Stimulated activated effector memory CD8-positive, alpha-beta T cell treated with anti-CD3 and anti-CD28 coated beads, Interleukin-12 subunit alpha, Interleukin-12 subunit beta, amount 100 ng/mL, for 72 hours (primary cell): ENCODE data around the gene KLHL18.
A peak's percentile ranks its signal among the peaks of the same experiment; 100 is the strongest.
"Not testable (repeated sequence)": the region's sequence is repeated elsewhere in the genome, so short reads cannot be mapped to it uniquely, and the experiment has no call there.

Experiments used
- ATAC-seq: fragments of 150-1000 bp; cut with Tn5 transposase; 2 replicates; pipeline ENCODE4 v1.10.0; 2021
- DNase-seq, 2 donors: peaks; one replicate each; pipeline ENCODE4 v3.0.0; 2021 to 2022; ENCODE audit warnings: low spot score in 2 of 2
- H3K27ac Mint-ChIP-seq: one replicate; pipeline ENCODE4 v1.8.0; 2022; ENCODE audit warnings: mild to moderate bottlenecking, mixed read lengths
- H3K36me3 Mint-ChIP-seq: one replicate; pipeline ENCODE4 v1.8.0; 2022; ENCODE audit warnings: mild to moderate bottlenecking, mixed read lengths
- H3K4me1 Mint-ChIP-seq: one replicate; pipeline ENCODE4 v1.8.0; 2022; ENCODE audit warnings: mixed read lengths
- H3K4me3 Mint-ChIP-seq: one replicate; pipeline ENCODE4 v1.8.0; 2022; ENCODE audit warnings: mild to moderate bottlenecking, mixed read lengths
- H3K9me3 Mint-ChIP-seq: one replicate; pipeline ENCODE4 v1.8.0; 2022; ENCODE audit warnings: mixed read lengths

The KLHL18 gene

GRCh38 chr3:47316151-47316550 lies 33.4 kb downstream of the KLHL18 start:
- not testable (repeated sequence) for ATAC-seq, H3K27ac Mint-ChIP-seq, H3K4me3 Mint-ChIP-seq, H3K9me3 Mint-ChIP-seq, H3K4me1 Mint-ChIP-seq, DNase-seq
- peaks cover 18% of the 10 kb centered on the region for H3K36me3 Mint-ChIP-seq

DNA sequence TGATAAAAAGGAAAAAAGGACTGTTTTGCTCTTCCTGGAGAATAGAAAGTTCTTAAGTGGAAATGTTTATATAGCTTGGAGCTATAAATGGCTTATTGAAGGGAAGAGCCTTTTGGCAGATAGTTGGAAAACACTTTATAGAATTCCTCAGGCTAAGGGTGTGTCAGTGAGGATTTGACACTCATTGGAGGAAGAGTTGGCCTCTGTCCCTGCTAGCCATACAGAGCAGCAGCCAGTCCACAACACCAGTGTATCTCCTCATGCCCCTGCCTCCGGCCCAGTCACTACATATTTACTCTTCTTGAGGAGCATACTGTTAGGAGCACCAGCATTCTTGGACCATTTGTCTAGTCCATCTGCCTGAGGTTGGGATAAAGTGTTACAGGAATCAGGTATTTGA lies 36.2 kb downstream of the KLHL18 start:
- no peak for DNase-seq
- Mint-ChIP-seq H3K27ac (peak overlapping the region; percentile 26), H3K9me3 (no peaks in the 10 kb centered on the region), H3K4me1 (peaks cover 8% of the 10 kb centered on the region), H3K4me3 (no peak overlapping the region), H3K36me3 (peaks cover 43% of the 10 kb centered on the region)
- ATAC-seq = no peak

GRCh38 chr3:47319956-47320355 lies 37.2 kb downstream of the KLHL18 start:
- Mint-ChIP-seq H3K27ac (no peak overlapping the region), H3K4me3 (no peak overlapping the region)

DNA sequence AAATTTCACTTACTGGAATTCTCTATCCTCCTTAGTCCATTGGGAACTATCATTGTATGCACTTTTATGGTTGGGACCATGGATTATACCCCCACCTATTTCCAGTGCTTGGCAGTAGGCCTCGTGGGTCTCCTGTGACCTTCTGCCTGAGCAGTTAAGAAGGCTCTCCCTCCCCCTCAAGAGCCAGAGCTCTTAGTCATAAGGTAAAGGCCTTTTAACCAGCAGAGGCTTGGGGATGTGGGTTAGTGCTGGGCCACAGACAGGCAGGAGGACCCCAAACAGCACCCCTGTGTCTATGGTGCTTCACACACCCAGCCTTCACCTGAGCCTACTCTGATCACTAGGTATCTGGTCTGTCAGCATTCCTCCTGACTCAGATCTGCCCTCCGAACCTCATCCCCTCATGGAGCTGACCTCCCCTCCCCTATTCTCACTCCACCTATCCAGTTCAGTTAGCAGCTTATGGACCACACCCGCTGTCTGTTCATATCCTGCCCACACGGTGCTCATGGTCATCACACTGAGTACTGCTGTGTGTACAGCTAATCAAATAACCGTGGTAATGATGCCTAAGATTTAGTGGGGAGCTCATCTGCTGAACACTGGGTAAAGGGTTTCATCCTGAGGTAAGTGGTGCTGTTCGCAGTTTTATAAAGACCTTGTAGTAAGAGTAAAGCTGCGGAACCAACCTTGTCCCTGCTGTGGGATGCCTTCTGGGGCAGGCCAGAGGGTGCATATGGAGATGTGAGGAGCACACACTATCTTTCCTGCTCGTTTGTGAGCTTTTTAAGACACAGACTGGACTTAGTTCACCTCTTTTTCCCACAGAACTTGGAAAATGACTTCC lies 40.9 kb downstream of the KLHL18 start:
- Mint-ChIP-seq H3K9me3 (no peaks in the 10 kb centered on the region), H3K36me3 (peaks cover 88% of the 10 kb centered on the region), H3K4me1 (peaks cover 9% of the 10 kb centered on the region), H3K4me3 (no peak overlapping the region), H3K27ac (peak overlapping the region; percentile 75)
- ATAC-seq = peak; percentile 43
- no peak for DNase-seq

More at GRCh38 chr3:47319956-47320355, 37.2 kb downstream of the KLHL18 start:
- Mint-ChIP-seq H3K36me3 (peaks cover 54% of the 10 kb centered on the region), H3K4me1 (peaks cover 9% of the 10 kb centered on the region), H3K9me3 (no peaks in the 10 kb centered on the region)
- DNase-seq (no peak), ATAC-seq (no peak)

DNA sequence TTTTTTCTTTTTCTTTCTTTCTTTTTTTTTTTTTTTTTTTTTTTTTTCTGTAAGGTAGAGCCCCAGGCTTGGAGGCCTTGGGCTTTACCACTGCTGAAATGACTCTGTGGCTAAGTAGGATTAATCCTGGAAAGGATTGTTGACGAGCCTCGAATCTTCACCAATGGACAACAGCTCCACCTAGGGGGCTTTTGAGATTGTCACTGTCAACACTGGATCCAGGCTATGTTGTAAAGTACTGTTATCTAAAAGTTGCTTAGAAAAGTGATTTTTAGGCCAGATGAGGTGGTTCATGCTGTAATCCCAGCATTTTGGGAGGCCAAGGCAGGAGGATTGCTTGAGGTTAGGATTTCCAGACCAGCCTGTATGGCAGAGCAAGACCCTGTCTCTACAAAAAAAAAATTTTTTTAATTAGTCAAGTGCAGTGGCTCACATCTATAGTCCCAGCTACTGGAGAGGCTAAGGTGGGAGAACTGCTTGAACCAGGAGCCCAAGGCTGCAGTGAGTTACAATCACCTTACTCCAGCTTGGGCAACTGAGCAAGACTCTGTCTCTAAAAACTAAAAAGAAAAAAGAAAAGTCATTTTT lies 41.6 kb downstream of the KLHL18 start:
- Mint-ChIP-seq H3K4me1 (peaks cover 9% of the 10 kb centered on the region), H3K36me3 (peaks cover 95% of the 10 kb centered on the region), H3K4me3 (no peak overlapping the region), H3K9me3 (no peaks in the 10 kb centered on the region), H3K27ac (no peak overlapping the region)
- ATAC-seq (peak; percentile 62), DNase-seq (peak; percentile 29 to 62)

GRCh38 chr3:47333907-47334306 lies 51.2 kb downstream of the KLHL18 start:
- Mint-ChIP-seq H3K27ac (peak overlapping the region; percentile 82), H3K9me3 (no peaks in the 10 kb centered on the region), H3K4me1 (peaks cover 12% of the 10 kb centered on the region), H3K4me3 (no peak overlapping the region), H3K36me3 (peaks cover 93% of the 10 kb centered on the region)
- ATAC-seq (no peak), DNase-seq (no peak)

GRCh38 chr3:47337656-47338055 lies 54.9 kb downstream of the KLHL18 start:
- H3K9me3 Mint-ChIP-seq = no peaks in the 10 kb centered on the region
- no peak overlapping the region for H3K4me3 Mint-ChIP-seq
- peaks cover 7% of the 10 kb centered on the region for H3K4me1 Mint-ChIP-seq
- peak overlapping the region; percentile 56 for H3K27ac Mint-ChIP-seq
- peaks cover 80% of the 10 kb centered on the region for H3K36me3 Mint-ChIP-seq
- DNase-seq (no peak), ATAC-seq (no peak)

DNA sequence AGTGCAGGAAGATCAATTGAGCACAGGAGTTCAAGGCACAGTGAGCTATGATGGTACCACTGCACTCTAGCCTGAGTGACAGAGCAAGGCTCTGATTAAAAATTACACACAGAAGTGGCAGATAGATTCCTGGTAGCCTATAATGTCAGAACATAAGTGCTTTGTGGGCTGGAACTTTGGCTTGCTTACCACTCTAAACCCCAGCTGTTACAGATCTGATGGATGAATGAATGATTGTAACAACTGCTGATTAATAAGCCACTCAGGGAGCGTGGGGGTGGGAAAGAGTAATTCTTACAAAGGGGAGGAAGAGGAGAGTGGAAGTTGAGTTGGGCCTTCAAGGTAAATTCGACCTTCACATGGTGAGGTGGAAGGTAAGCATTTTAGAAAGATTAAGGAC lies 57.2 kb downstream of the KLHL18 start:
- ATAC-seq (no peak), DNase-seq (no peak)
- no peak overlapping the region for H3K4me3 Mint-ChIP-seq
- H3K36me3 Mint-ChIP-seq = peaks cover 78% of the 10 kb centered on the region
- peak overlapping the region; percentile 54 for H3K27ac Mint-ChIP-seq
- no peaks in the 10 kb centered on the region for H3K9me3 Mint-ChIP-seq
- no peaks in the 10 kb centered on the region for H3K4me1 Mint-ChIP-seq

DNA sequence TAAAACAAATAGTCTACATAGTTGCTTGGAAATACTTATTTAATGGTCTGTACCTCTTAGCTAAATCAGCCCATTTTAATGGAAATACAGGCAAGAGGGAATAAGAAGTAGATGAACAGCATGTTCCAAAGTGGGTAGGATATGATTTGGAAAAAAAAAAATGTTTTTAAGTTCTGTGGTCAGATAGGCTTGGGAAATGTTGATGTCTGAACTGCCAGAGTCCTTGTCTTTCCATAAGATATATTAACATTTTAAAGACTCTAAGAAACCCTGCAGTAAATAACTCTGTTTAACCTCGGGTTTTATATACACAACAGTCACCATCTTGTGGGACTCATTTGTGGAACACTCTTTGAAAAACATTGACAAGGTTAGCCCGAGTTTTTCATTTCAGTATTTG lies 58.1 kb downstream of the KLHL18 start:
- Mint-ChIP-seq H3K27ac (no peak overlapping the region), H3K4me1 (no peaks in the 10 kb centered on the region), H3K36me3 (peaks cover 72% of the 10 kb centered on the region), H3K4me3 (no peak overlapping the region), H3K9me3 (no peaks in the 10 kb centered on the region)
- DNase-seq (no peak), ATAC-seq (no peak)

DNA sequence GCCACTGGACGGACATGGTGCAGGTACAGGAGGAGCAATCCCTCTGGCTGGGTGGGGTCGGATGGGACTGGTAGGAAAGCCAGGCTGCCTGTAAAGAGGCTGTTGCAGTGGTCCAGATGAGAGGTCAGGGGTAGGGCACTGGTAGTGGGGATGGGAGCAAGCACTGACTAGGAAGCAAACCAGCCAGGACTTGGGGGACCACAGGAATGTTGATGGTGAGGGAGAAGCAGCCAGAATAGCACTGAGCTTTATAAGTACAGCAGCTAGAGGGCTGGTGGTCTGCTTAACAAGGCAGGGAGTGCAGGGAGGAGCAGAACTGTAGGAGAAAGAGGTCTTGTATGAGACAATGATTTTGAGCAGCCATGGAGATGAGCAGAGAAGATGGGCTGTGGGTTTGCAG lies 59.4 kb downstream of the KLHL18 start:
- H3K9me3 Mint-ChIP-seq = no peaks in the 10 kb centered on the region
- peaks cover 62% of the 10 kb centered on the region for H3K36me3 Mint-ChIP-seq
- peak overlapping the region; percentile 35 for H3K27ac Mint-ChIP-seq
- DNase-seq = no peak
- no peaks in the 10 kb centered on the region for H3K4me1 Mint-ChIP-seq
- no peak overlapping the region for H3K4me3 Mint-ChIP-seq
- ATAC-seq = no peak

DNA sequence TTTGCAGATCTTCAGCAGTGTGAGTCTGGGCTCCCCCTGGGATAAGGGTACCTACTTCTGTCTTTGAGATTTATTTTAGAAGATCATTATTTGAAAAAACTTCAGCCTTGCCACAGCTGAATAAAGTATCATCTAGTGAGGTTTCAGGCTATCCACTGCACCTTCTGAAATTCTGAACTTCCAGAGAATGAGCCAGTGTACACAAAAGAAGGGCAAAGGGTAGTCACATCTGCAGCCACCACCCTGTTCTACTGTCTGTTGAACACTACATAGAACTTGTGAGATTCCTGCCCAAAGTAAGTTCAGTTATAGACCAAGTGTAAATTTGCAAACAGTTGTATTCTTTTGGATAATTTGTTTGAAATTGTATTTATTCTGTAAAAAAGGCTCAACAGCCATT lies 60.1 kb downstream of the KLHL18 start:
- Mint-ChIP-seq H3K27ac (peak overlapping the region; percentile 35), H3K4me1 (no peaks in the 10 kb centered on the region), H3K9me3 (no peaks in the 10 kb centered on the region), H3K4me3 (no peak overlapping the region), H3K36me3 (peaks cover 56% of the 10 kb centered on the region)
- ATAC-seq = no peak
- DNase-seq = no peak

- peaks cover 50% of the 10 kb centered on the region for H3K36me3 Mint-ChIP-seq
- no peak overlapping the region for H3K4me3 Mint-ChIP-seq
- H3K27ac Mint-ChIP-seq = no peak overlapping the region
- no peaks in the 10 kb centered on the region for H3K9me3 Mint-ChIP-seq
- no peak for DNase-seq
- ATAC-seq = peak; percentile 14
- H3K4me1 Mint-ChIP-seq = no peaks in the 10 kb centered on the region
Observed at GRCh38 chr3:47343471-47343971, 60.8 kb downstream of the KLHL18 start.

GRCh38 chr3:47344971-47345370 lies 62.2 kb downstream of the KLHL18 start:
- Mint-ChIP-seq H3K36me3 (peaks cover 40% of the 10 kb centered on the region), H3K9me3 (no peaks in the 10 kb centered on the region), H3K4me3 (no peak overlapping the region), H3K27ac (peak overlapping the region; percentile 78), H3K4me1 (no peaks in the 10 kb centered on the region)
- DNase-seq (no peak), ATAC-seq (no peak)

GRCh38 chr3:47347217-47347801 lies 64.6 kb downstream of the KLHL18 start:
- ATAC-seq = no peak
- Mint-ChIP-seq H3K27ac (no peak overlapping the region), H3K4me1 (no peaks in the 10 kb centered on the region), H3K4me3 (no peak overlapping the region), H3K9me3 (no peaks in the 10 kb centered on the region), H3K36me3 (peaks cover 27% of the 10 kb centered on the region)
- no peak for DNase-seq

DNA sequence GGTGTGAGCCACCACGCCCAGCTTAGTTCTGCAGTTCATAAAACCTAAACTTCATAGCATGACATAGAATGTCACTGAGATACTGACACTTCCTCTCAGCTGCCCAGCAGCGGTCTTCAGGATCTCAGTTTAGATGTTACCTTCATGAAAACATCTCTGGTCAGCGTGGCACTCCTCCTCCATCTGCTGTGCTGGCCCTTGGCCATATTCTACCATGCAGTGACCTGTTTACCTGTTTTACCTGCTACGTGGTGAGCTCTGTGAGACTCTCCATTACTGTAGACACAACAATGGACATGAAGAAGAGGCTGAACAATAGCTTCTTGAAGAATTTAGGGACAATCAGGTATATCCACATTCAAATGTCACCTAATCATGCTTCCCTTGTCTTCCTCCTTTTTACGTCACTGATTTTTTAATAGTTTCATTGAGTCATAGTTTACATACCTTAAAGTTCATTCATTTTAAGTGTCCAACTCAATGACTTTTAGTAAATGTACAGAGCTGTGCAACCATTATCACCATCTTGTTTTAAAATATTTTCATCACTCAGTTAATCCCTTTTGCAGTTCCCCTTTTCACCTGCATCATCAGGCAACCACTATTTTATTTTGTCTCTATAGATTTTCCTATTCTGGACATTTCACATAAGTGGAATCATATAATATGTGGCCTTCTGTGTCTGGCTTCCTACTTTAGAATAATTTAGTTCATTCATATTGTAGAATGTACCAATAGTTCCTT lies 65.8 kb downstream of the KLHL18 start:
- DNase-seq = no peak

More for the DNA sequence above, 65.8 kb downstream of the KLHL18 start:
- no peak overlapping the region for H3K27ac Mint-ChIP-seq
- H3K36me3 Mint-ChIP-seq = peaks cover 17% of the 10 kb centered on the region
- H3K9me3 Mint-ChIP-seq = no peaks in the 10 kb centered on the region
- no peak overlapping the region for H3K4me3 Mint-ChIP-seq
- H3K4me1 Mint-ChIP-seq = no peaks in the 10 kb centered on the region
- ATAC-seq = no peak
